Loucy (cell line): ENCODE measurements around the gene MCRIP1.
A peak's percentile ranks its signal among the peaks of the same experiment; 100 is the strongest.

Experiments
- H2AFZ ChIP-seq: fragments of 200-600 bp; sonication (generic); 2 replicates; pipeline ENCODE4 v1.6.0; 2016; ENCODE audit warnings: antibody characterized with exemption, mild to moderate bottlenecking, low read length, moderate library complexity
- H3F3A ChIP-seq: fragments of 200-600 bp; 2 replicates; pipeline ENCODE4 v1.6.0; 2016; ENCODE audit warnings: antibody characterized with exemption, low read depth, mild to moderate bottlenecking
- H3K27me3 ChIP-seq: fragments of 200-600 bp; sonication (generic); 2 replicates; pipeline ENCODE4 v1.6.1; 2014; ENCODE audit warnings: low read length, mild to moderate bottlenecking; ENCODE audit not compliant: insufficient read depth, poor library complexity, severe bottlenecking
- H3K36me3 ChIP-seq: fragments of 200-600 bp; sonication (generic); 2 replicates; pipeline ENCODE4 v1.6.1; 2016; ENCODE audit warnings: low read length; ENCODE audit not compliant: insufficient read depth
- H3K4me1 ChIP-seq: fragments of 200-600 bp; sonication (generic); 2 replicates; pipeline ENCODE4 v1.5.1; 2014; ENCODE audit warnings: low read length, mild to moderate bottlenecking; ENCODE audit not compliant: insufficient read depth, poor library complexity, severe bottlenecking
- H3K4me2 ChIP-seq: fragments of 200-600 bp; sonication (generic); 2 replicates; pipeline ENCODE4 v1.6.0; 2014; ENCODE audit warnings: antibody characterized with exemption, low read length, low read depth, mild to moderate bottlenecking; ENCODE audit not compliant: poor library complexity, severe bottlenecking
- H3K4me3 ChIP-seq: fragments of 200-600 bp; sonication (generic); 2 replicates; pipeline ENCODE4 v1.5.1; 2014; ENCODE audit warnings: low read length, mild to moderate bottlenecking, mixed read lengths; ENCODE audit not compliant: poor library complexity, severe bottlenecking
- H3K79me2 ChIP-seq: fragments of 200-600 bp; sonication (generic); 2 replicates; pipeline ENCODE4 v1.6.1; 2014; ENCODE audit warnings: low read length; ENCODE audit not compliant: insufficient read depth
- H3K9ac ChIP-seq: fragments of 200-600 bp; sonication (generic); 2 replicates; pipeline ENCODE4 v1.6.0; 2014; ENCODE audit warnings: mild to moderate bottlenecking, low read depth, low read length, moderate library complexity; ENCODE audit not compliant: poor library complexity, severe bottlenecking
- H3K9me2 ChIP-seq: fragments of 200-600 bp; sonication (generic); replicated peaks from 2 replicates; pipeline ENCODE4 v1.6.1; 2016; ENCODE audit warnings: low read depth, low read length, mixed read lengths
- H3K9me3 ChIP-seq: fragments of 200-600 bp; sonication (generic); 2 replicates; pipeline ENCODE4 v1.6.1; 2014; ENCODE audit warnings: mild to moderate bottlenecking, antibody characterized with exemption, low read length, low read depth; ENCODE audit not compliant: insufficient read depth
- H4K20me1 ChIP-seq: fragments of 200-600 bp; sonication (generic); 2 replicates; pipeline ENCODE4 v1.6.0; 2014; ENCODE audit warnings: antibody characterized with exemption, low read length, mild to moderate bottlenecking; ENCODE audit not compliant: insufficient read depth, poor library complexity, severe bottlenecking
- EZH2phosphoT487 ChIP-seq: fragments of 200-600 bp; IDR thresholded peaks from 2 replicates; pipeline ENCODE4 v1.6.1; 2018; ENCODE audit warnings: antibody characterized with exemption, mild to moderate bottlenecking, moderate library complexity, borderline replicate concordance
- TF ChIP-seq, protein P1 (sequence below): fragments of 200-600 bp; sonication (generic); conservative IDR thresholded peaks from 2 replicates; pipeline ENCODE4 v1.5.1; 2014; ENCODE audit warnings: mild to moderate bottlenecking, antibody characterized with exemption, low read length

Gene MCRIP1

GRCh38 chr17:81822996-81823819, 9.9 kb downstream of the MCRIP1 start:
- Histone ChIP-seq H3K36me3 (no peaks in the 10 kb centered on the region), H3K9me3 (no peaks in the 10 kb centered on the region), H3K9me2 (no peaks in the 10 kb centered on the region), H2AFZ (no peak overlapping the region), H4K20me1 (no peaks in the 10 kb centered on the region), H3F3A (no peaks in the 10 kb centered on the region), H3K9ac (no peak overlapping the region), H3K27me3 (no peaks in the 10 kb centered on the region), H3K79me2 (peaks cover 6% of the 10 kb centered on the region; the same call in 1 of the 2 replicates), H3K4me2 (no peak overlapping the region), H3K4me3 (no peak overlapping the region), H3K4me1 (no peaks in the 10 kb centered on the region)
- no peak for TF ChIP-seq EZH2phosphoT487
- TF ChIP-seq, protein P1, sequence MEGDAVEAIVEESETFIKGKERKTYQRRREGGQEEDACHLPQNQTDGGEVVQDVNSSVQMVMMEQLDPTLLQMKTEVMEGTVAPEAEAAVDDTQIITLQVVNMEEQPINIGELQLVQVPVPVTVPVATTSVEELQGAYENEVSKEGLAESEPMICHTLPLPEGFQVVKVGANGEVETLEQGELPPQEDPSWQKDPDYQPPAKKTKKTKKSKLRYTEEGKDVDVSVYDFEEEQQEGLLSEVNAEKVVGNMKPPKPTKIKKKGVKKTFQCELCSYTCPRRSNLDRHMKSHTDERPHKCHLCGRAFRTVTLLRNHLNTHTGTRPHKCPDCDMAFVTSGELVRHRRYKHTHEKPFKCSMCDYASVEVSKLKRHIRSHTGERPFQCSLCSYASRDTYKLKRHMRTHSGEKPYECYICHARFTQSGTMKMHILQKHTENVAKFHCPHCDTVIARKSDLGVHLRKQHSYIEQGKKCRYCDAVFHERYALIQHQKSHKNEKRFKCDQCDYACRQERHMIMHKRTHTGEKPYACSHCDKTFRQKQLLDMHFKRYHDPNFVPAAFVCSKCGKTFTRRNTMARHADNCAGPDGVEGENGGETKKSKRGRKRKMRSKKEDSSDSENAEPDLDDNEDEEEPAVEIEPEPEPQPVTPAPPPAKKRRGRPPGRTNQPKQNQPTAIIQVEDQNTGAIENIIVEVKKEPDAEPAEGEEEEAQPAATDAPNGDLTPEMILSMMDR, result no peak

DNA sequence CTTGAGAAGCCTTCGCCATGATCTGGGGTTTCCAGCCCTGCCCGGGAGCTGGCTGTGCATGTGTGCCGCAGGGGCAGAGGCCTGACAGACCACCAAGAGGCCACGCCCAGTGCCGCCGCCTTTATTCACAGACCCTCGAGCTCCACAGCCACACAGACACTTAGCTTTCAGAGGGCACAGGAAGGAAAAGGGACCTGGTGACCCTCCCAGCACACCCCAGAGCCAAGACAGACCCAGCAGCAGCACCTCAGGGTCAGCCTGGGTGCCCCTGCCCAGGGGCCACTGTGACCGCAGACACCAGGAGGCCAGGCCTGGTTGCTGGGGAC, 10.8 kb downstream of the MCRIP1 start:
- no peaks in the 10 kb centered on the region for H3K9me2 ChIP-seq
- no peaks in the 10 kb centered on the region for H3K27me3 ChIP-seq
- no peaks in the 10 kb centered on the region for H4K20me1 ChIP-seq
- no peaks in the 10 kb centered on the region for H3K9me3 ChIP-seq
- TF ChIP-seq, protein P1, result no peak
- TF ChIP-seq EZH2phosphoT487, result no peak
- H3K4me3 ChIP-seq, result no peak overlapping the region
- no peak overlapping the region for H3K9ac ChIP-seq
- H2AFZ ChIP-seq, result no peak overlapping the region
- no peaks in the 10 kb centered on the region for H3K4me1 ChIP-seq
- no peak overlapping the region for H3K4me2 ChIP-seq
- H3F3A ChIP-seq, result no peaks in the 10 kb centered on the region
- H3K36me3 ChIP-seq, result no peaks in the 10 kb centered on the region
- peaks cover 4% of the 10 kb centered on the region; the same call in 1 of the 2 replicates for H3K79me2 ChIP-seq

GRCh38 chr17:81821603-81822311, 11.3 kb downstream of the MCRIP1 start:
- Histone ChIP-seq H3F3A (no peaks in the 10 kb centered on the region), H3K27me3 (no peaks in the 10 kb centered on the region), H2AFZ (no peak overlapping the region), H3K9me2 (no peaks in the 10 kb centered on the region), H3K4me2 (no peak overlapping the region), H3K9ac (no peak overlapping the region), H3K4me1 (no peaks in the 10 kb centered on the region), H3K4me3 (no peak overlapping the region), H3K79me2 (peaks cover 4% of the 10 kb centered on the region; the same call in 1 of the 2 replicates), H4K20me1 (no peaks in the 10 kb centered on the region), H3K9me3 (no peaks in the 10 kb centered on the region), H3K36me3 (no peaks in the 10 kb centered on the region)
- TF ChIP-seq, protein P1, result peak; percentile 45
- TF ChIP-seq EZH2phosphoT487, result no peak
